ENCODE measurements around the gene METTL6. TPM values are rescaled to one million over a fixed set of nuclear protein-coding genes. Genes with fewer than 3 reads are reported as not detected.
A peak's percentile ranks its signal among the peaks of the same experiment; 100 is the strongest.

The METTL6 gene
- total and polyA plus RNA-seq, 10 of the 15 experiments (the other 5 are each of a cell fraction or from before 2014, with no cell fraction given) = 13.8 to 29.6 (median 20.8) TPM

DNA sequence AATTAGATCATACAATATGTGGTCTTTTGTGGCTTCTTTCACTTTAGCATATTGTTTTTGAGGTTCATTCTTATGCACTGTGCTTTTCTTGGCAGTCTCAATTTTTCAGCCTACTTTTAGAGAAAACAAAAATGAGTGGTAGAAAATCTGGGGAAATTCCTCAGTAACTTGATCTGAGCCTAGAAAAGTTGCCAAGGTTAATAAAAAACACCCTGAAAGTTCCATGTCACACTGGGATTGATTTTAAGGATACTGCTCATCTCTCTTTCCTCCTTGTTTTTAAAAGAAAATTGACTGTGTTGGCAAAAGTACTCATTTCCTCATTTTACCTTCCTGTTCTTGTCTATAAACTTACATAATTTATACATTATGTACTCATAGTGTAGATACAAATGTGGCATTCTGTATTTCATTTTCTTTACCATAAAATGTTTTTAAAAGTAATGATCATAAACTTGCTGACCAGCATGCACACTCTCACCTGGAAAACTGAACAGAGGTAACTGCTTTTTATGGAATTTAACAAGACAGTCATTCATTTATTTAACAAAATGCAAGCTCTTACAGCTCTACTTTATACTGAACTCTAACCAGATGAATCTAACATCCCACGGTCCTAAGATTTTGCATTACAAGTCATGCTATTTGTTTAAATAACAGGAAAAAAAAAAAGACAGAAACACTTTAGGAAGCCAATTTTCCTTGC, 66.4 kb downstream of the METTL6 start:
- Histone ChIP-seq H3K4me3 (peak overlapping the region; percentile 31; the same call in 1 of the 2 replicates), H4K20me1 (ENCODE audit: control insufficient read depth, insufficient read depth) (no peaks in the 10 kb centered on the region), H3K9me3 (replicated peaks; ENCODE audit: control insufficient read depth, insufficient read depth, low read length) (no peaks in the 10 kb centered on the region), H3K4me2 (ENCODE audit: control insufficient read depth, insufficient read depth) (peak overlapping the region; percentile 61), H3K27me3 (replicated peaks in 1 of 2; ENCODE audit: control insufficient read depth in 2 of 2, insufficient read depth in 2 of 2, low read length in 1 of 2) (no peaks in the 10 kb centered on the region), H3K36me3 (ENCODE audit: control insufficient read depth in 2 of 2, insufficient read depth in 2 of 2, low read length in 1 of 2) (no peaks in the 10 kb centered on the region), H3K79me2 (ENCODE audit: control insufficient read depth, insufficient read depth, low read length) (no peaks in the 10 kb centered on the region), H3K27ac (ENCODE audit: control insufficient read depth, insufficient read depth) (peak overlapping the region; percentile 84), H2AFZ (ENCODE audit: control insufficient read depth, low read depth, low read length) (no peak overlapping the region), H3K4me1 (ENCODE audit: control insufficient read depth, insufficient read depth, low read length) (peaks cover 54% of the 10 kb centered on the region), H3K9ac (ENCODE audit: control insufficient read depth, insufficient read depth, low read length) (0 out of 2 replicates have a peak overlapping the region, but pooled peaks have one; percentile 5)
- FAIRE-seq (no peak), ATAC-seq (peak; percentile 9), DNase-seq (ENCODE audit: low read depth, low spot score) (no peak)
- RAD21 ChIA-PET (ENCODE audit: unreplicated experiment) = interaction anchor here (0.8 to 3.7 kb wide), 18 partner anchors 9 to 436 kb away, joined by 3 to 53 read pairs (median 7); partner anchors contain the start of genes ANKRD28 and SH3BP5
- CTCF ChIA-PET = interaction anchor here (0.6 to 3.8 kb wide), 20 partner anchors 9 to 241 kb away, joined by 3 to 30 read pairs (median 4); partner anchors contain the start of gene CAPN7
- WGBS (ENCODE audit: insufficient coverage, insufficient replicate concordance, low lambda C conversion rate, missing lambda C conversion rate) = 0% methylated on average over 1 of the region's 1 CpG
- POLR2A ChIA-PET = interaction anchor here (0.6 to 2.6 kb wide), 13 partner anchors 13 to 1435 kb away, joined by 3 to 13 read pairs (median 5); partner anchors contain the start of gene SH3BP5
- SMC1A ChIA-PET (ENCODE audit: uncharacterized antibody, unreplicated experiment) = interaction anchor here (0.7 to 3.9 kb wide), 28 partner anchors 13 to 196 kb away, joined by 3 to 49 read pairs (median 6); partner anchors contain the start of gene SH3BP5
- BruUV-seq (replicated peaks) = TSS peak; percentile 89
- in situ Hi-C loops (cut with MboI) = loop anchor here (25.0 kb wide), 2 partner anchors 1151 to 1551 kb away; partner anchors contain the start of gene RFTN1
- intact Hi-C loops (cut with micrococcal nuclease; ENCODE audit: unreplicated experiment) = loop anchor here (1.0 to 5.0 kb wide), 6 partner anchors 16 to 1151 kb away; partner anchors contain the start of genes RFTN1 and SH3BP5
- TF ChIP-seq ZBTB33 (IDR thresholded peaks at IDR 0.05) (no peak), GABPA (IDR thresholded peaks at IDR 0.05; ENCODE audit: low read depth) (no peak), HDAC2 (IDR thresholded peaks at IDR 0.05) (peak; percentile 75; the same call in 1 of the 2 replicates), RAD51 (IDR thresholded peaks at IDR 0.05) (no peak), NRF1 (conservative IDR thresholded peaks at IDR 0.05; ENCODE audit: low read depth, low read length) (no peak), RFX5 (IDR thresholded peaks at IDR 0.05; ENCODE audit: low read depth, low read length) (no peak), ESRRA (IDR thresholded peaks at IDR 0.05; ENCODE audit: low read length) (no peak), SPI1 (IDR thresholded peaks at IDR 0.05; ENCODE audit: borderline replicate concordance, insufficient read depth, low read depth, low read length) (peak; percentile 93), SUPT20H (IDR thresholded peaks at IDR 0.05; ENCODE audit: borderline replicate concordance, control insufficient read depth, low read depth, low read length) (no peak), IRF4 (IDR thresholded peaks at IDR 0.05; ENCODE audit: low read depth, low read length) (no peak), FOXM1 (IDR thresholded peaks at IDR 0.05; ENCODE audit: low read depth, low read length) (peak; percentile 33; the same call in 1 of the 2 replicates), MXI1 (IDR thresholded peaks at IDR 0.05; ENCODE audit: low read depth, low read length) (0 out of 2 replicates have a peak, but pooled peaks have one; percentile 4)
- TF ChIP-seq, protein P1, sequence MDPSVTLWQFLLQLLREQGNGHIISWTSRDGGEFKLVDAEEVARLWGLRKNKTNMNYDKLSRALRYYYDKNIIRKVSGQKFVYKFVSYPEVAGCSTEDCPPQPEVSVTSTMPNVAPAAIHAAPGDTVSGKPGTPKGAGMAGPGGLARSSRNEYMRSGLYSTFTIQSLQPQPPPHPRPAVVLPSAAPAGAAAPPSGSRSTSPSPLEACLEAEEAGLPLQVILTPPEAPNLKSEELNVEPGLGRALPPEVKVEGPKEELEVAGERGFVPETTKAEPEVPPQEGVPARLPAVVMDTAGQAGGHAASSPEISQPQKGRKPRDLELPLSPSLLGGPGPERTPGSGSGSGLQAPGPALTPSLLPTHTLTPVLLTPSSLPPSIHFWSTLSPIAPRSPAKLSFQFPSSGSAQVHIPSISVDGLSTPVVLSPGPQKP (IDR thresholded peaks at IDR 0.05; ENCODE audit: low read depth, low read length) = no peak
- TF ChIP-seq, protein P2, sequence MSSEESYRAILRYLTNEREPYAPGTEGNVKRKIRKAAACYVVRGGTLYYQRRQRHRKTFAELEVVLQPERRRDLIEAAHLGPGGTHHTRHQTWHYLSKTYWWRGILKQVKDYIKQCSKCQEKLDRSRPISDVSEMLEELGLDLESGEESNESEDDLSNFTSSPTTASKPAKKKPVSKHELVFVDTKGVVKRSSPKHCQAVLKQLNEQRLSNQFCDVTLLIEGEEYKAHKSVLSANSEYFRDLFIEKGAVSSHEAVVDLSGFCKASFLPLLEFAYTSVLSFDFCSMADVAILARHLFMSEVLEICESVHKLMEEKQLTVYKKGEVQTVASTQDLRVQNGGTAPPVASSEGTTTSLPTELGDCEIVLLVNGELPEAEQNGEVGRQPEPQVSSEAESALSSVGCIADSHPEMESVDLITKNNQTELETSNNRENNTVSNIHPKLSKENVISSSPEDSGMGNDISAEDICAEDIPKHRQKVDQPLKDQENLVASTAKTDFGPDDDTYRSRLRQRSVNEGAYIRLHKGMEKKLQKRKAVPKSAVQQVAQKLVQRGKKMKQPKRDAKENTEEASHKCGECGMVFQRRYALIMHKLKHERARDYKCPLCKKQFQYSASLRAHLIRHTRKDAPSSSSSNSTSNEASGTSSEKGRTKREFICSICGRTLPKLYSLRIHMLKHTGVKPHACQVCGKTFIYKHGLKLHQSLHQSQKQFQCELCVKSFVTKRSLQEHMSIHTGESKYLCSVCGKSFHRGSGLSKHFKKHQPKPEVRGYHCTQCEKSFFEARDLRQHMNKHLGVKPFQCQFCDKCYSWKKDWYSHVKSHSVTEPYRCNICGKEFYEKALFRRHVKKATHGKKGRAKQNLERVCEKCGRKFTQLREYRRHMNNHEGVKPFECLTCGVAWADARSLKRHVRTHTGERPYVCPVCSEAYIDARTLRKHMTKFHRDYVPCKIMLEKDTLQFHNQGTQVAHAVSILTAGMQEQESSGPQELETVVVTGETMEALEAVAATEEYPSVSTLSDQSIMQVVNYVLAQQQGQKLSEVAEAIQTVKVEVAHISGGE (CRISPR knock-in tag; IDR thresholded peaks at IDR 0.05) = no peak
